HG02623 (cell line): ENCODE data around the gene TNFSF15.

Experiments
- ATAC-seq: cut with Tn5 transposase; IDR thresholded peaks from one replicate; pipeline ENCODE4 v1.9.1; 2021; ENCODE audit warnings: moderate library complexity; ENCODE audit not compliant: unreplicated experiment

The TNFSF15 gene

DNA sequence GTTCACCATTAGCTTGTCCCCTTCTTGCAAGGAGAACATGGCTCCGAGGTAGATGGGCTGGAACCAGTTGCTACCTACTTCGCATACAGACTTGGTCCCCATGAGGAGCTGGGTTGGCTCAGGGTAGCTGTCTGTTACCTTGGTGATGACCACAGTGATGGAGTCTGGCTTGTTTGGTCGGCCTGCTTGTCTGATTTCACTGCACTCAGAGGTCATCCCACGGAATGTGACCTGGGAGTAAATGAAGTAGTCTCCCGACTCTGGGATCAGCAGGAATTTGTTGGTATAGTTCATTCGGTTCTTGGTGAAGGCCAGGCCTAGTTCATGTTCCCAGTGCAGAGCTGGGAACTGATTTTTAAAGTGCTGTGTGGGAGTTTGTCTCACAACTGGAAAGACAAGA lies 15.3 kb downstream of the TNFSF15 start:
- no peak for ATAC-seq

DNA sequence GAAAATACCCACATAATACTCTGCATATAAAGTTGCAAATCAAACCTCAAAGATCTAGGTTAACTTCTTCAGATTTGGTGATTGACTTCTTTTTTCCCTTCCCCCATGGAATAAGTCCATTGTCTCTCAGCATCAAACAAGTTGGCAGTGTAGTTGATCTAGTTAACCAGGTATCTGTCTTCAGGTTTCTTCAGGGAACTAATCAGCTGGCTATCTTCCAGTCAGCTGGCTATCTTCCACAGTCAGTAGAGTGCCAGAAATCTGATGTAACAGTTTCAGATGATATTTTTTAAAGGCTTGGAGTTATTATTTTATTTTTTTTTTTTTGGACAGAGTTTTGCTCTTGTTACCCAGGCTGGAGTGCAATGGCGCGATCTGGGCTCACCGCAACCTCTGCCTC lies 16.8 kb downstream of the TNFSF15 start:
- no peak for ATAC-seq

DNA sequence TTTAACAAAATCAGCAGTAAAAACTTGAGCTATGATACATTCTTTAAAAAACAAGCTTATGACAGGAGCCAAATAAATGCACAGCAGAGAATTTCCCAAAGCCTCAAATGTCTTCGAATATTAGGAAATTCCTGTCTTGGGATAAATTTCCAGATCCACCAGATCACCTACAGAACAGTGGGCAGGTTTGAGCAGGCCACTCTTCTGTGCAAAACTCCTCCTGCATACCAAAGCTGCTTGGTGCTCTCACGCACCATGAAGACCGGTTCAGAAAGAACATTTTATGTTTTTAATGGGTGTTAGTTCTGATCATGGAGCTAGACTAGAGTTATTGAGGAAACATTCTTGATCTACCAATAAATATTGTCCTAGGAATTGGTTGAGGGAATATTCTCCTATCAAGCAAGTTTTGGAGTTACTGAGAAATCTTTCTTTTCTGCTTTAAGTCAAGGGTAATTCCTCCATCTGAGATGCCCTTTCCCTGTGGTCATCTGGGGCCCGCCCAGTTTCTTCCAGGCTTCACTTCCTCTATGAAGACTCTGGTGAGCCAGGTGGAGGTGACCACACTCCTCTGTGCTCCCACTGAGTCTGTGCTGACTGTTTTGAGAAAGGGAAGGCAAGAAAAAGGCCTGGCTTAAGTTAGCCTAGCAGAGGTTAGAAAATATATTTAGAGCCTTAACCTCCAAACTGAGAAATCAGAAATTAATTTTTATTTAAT lies 17.9 kb downstream of the TNFSF15 start:
- ATAC-seq = no peak

DNA sequence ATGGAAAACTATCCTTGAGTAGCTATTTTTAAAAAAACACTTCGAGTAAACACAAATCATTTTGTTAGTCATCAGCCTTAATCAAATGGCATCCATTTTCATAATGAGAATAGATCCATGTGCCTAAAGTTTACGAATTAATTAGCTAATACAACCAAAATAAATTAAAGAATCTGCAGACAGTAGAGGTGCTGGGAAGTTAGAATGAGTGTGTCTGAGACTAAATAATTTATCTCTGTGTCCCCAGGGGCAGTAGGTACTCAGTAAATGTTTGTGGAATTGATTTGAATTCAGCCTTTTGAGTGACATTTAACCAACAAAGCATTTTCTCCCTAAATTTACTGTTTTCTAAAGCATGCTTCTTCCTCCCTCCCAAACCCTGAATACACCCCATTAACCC lies 18.6 kb downstream of the TNFSF15 start:
- no peak for ATAC-seq

DNA sequence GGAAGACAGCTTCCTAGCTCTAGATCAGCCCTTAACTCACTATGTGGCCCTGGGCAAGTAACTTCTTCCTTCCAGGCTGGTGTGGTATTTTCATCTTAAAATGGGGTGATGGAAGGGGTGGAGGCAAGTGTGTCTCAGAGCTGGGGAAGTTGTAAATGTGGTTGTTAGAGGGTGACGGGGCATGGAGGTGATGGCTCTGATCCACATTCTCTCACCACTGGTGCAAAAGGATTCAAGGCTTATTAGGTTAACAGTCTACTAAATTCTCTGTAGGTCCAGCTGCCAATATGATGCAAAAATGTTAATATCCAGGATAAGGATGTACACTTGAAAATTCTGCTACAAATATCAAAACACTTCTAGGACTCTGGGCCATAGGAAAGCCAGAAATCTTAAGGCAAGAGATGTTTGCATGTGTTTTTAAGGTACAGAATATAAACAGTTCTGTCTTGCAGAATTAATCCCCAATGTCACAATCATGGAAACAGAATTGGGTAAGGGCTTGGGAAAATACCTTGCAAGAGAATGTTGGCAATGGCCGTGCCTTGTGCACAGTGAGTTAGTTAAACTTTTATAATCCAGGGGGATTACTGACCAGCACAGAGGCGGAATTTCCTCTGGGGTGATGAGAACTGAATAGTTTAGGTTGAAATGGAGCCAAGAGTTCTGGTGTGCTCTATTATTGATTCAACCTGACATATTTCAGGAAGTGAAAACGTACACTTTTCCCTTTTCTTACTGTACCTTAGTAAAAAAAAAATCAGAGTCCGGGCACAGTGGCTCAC lies 19.8 kb downstream of the TNFSF15 start:
- ATAC-seq = no peak

DNA sequence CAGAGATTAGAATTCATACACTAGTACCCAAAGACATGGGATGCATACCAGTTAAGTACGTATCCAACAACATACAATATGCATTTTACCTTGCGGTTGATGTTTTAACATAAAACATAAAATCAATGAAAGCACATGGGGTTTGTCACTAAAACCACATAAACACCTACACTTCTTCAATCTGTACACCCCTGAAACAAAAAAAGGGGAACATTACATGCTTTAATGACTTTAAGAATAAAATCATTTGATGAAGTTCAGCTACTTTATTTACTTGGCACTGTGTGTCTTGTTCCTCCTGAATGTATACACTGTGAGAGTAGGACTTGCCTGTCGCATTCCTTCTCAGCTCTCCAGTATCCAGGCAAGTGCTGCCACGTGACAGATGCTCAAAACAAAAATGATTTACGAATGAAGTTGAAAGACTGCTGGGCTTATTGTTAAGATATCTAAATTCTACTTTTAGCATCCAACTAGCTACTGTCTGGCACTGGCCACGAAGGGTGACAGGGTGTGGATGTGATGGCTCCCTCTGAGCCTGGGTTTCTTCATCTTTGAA lies 21.0 kb downstream of the TNFSF15 start:
- no peak for ATAC-seq

DNA sequence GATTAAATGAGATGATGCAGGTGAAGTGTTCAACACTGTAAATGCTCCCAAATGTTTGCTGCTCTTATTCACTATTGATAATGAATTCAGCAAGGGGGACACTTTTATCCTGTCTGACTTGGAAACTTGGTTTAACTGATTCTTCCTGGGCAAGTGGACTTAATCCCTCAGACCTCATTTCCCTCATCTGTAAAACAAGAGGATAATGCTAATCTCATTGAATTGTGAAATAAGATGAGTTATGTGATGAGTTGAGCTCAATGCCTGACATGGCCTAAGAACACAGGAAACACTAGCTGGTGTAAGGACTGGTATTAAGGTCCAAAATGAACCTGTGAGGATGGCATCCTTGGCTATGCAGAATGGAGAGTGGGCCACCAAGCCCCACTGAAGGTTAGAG lies 23.3 kb downstream of the TNFSF15 start:
- ATAC-seq = no peak

DNA sequence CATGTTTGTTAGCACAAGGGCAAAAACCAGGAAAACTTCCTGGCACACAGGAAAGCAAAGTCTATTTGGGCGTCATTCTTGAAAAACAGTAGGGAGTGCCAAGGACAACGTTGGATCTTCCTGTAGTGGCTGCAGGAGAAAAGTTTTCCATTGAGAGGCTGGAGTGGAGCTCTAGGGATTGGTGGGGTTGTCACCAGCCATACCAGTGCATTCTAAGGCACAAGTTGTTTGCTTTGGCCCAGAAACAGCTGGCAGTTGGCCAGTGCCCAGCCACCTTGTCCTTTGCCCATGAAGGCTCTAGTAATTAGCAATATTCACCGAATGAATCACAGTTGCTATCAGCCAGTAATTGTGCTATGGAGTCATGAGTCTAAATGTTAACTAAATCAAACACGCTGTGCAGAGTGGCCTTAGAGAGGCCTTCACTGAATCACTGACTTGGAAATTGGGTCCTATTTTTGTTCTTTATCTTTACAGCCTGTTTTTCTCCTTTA lies 26.4 kb downstream of the TNFSF15 start:
- no peak for ATAC-seq

DNA sequence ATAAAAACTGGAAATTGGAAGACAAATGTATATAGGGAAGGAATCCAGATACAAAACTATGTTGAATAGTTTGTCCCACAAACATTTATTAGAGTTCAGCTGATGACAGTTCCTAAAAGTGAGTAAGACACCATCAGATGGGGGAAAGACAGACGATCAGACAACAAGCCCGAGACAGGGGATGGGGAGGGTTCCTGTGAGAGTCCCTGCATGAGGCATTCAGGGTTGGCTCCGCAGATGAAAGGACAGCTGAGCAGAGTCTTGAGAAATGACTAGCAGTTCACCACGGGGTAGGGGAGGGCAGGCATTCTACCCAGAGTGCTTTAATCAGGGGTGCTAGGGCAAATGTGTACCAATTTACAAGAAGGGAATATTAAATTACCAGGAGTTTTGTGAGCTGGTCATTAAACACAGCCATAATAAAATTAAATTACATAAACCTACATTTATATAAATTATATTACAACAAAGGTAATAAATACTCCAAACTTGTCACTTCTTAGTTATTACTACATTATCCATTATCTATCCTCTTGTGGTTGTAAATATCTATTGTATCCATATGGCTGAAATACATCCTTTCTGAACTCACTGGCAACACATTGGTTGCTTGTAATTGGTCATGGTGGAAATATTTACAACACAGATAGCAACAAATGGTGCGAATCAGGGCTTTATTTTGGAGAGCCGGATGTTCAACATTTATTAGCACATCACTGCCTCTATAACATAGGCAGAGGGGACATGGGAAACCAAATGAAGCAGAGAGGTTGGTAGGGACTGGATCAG lies 27.8 kb downstream of the TNFSF15 start:
- ATAC-seq = no peak

DNA sequence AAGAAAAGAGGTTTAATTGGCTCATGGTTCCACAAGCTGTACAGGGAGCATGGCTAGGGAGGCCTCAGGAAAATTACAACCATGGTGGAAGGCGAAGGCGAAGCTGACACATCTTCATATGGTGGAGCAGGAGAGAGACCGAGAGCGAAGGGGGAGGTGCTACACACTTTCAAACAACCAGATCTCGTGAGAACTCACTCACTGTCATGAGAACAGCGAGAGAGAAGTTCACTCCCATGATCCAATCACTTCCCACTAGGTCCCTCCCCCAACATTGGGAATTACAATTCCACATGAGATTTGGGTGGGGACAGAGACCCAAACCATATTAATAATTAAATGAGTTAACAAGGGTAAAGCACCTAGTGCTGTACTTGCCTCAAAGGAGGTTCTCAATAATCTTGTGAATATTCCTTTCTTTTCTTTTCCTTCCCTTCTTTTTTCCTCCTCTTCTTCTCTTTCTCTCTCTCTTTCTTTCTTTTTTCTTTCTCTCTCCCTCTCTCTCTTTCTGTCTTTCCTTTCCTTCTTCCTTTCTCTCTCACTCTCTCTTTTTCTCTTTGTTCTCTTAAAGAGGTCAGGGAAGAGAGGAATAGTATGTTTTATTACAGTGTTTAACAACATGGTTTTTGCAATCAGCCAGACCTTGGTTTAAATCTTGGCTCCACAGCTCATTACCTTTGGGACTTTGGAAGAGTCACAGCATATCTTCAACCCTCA lies 29.0 kb downstream of the TNFSF15 start:
- ATAC-seq = no peak

DNA sequence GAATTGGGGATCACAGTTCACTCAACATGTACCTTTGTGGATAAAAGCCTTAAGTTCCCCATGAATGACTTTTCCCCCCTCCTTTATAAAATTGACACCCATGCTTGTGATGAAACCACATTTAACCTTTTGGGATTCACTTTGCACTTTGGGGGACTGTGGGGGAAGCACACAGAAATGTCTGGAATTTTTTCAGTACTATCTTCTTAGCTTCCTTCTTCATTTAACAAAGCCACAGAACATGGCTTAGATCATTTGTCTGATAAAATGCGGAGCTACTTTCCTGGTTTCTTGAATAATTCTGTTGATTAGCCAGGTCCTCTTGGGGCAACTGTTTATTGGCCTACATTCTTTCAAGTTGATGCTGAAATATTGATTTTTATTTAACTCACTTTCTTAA lies 29.9 kb downstream of the TNFSF15 start:
- no peak for ATAC-seq

DNA sequence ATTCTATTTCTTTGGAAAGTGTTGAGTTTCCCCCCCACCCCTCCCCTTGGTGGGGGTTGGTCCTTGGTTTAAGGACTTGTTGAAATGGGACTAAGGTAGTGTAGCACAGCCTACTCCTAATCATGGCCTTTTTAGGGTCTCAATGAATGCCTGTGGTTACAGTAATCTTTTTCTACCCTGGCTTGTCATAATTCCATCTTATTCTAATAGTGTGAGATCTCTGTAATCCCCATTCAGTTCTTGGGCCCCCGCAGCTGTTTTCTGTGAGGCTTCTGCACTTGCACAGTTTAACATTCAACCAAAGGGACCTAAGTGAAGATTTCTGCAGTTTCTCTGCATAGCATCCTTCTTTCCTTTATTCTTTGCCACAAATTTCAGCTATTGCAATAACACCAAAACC lies 30.7 kb downstream of the TNFSF15 start:
- no peak for ATAC-seq

DNA sequence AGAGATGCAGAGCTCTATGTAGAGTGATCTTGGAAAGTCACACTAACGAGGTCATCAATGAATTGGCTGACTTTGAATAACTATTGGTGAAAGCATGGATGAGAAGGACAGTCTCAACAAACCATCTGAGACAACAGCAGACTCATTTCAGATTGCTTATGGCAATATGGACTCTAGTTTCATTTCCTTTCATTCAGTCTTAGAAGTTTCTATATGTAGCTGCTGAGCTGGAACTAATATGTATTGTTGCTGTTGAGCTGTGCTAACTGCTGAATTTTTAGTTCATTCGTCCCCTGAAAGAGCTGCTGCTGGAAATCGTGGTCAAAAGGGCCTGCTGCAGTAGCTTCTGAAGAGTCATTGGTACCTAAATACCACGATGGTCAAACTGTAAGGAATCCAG lies 31.3 kb downstream of the TNFSF15 start:
- ATAC-seq = no peak

DNA sequence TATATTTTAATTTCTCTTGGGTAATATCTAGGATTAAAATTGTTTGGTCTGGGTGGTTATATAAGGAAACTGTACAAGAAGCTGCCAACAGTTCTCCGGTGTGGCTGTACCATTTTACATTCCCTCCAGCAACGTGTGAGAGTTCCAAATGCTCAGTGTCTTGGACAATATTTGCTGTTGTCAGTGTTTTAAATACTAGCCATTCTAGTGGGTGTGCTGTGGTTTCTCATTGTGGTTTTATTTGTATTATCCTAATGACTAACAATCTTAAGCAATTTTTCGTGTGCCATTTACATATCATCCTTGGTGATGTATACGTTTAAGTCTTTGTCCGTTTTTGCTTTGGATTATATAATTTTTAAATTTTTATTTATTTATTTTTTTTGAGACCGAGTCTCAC lies 34.0 kb downstream of the TNFSF15 start:
- ATAC-seq = no peak

DNA sequence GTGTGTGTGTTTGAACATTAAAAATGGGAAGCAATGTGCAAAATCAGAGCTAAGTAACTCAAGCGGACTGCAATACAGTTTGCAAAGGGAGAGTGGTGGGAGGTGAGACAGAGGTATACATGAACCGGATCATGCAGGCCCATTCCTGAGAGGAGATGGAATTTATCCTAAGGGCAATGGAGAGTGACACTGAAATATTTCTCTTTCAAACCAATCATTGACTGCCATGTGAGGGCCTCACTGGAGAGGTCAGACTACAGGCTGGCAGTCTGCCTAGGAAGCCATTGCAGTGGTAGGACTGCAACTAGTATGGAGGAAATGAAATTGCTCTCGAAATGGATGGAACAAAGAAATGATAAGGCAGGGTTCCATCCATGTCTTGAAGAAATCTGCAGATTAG lies 34.8 kb downstream of the TNFSF15 start:
- no peak for ATAC-seq

DNA sequence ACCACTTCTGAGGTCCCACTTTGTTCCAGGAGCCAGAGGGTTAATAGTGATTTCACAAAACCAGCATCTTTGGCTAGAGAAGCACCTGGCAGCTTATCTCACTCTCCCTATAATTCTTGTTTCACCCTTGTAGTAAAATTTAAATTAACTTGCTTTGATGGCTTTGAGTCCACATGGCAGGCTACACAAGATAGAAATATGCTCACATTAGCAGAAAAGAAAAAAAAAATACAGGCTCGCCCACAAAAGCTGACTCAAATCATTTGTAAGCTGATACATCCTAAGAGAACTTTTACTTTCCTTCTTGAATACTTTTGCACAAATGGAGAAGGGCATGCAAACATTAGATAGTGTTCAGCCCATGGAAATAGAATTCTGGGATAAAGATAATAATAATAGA lies 36.2 kb downstream of the TNFSF15 start:
- no peak for ATAC-seq

DNA sequence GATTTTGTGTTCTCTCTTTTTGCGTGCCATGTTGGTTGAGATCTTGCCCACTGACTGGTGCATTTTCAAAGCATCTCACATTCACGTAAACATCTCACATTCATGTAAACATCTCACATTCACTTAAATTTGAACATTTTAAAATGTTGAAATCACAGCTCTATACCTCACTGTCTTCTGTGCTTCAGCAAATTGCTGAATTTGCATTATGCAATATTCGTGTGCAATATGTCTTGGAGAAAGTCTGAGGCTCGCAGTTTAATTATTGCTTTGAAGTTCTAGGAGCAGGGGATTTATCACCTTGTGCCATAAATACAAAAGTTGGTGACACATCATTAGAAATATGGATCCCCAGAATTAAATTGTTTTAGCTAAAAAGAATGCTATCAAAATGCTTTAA lies 42.6 kb downstream of the TNFSF15 start:
- ATAC-seq = no peak

DNA sequence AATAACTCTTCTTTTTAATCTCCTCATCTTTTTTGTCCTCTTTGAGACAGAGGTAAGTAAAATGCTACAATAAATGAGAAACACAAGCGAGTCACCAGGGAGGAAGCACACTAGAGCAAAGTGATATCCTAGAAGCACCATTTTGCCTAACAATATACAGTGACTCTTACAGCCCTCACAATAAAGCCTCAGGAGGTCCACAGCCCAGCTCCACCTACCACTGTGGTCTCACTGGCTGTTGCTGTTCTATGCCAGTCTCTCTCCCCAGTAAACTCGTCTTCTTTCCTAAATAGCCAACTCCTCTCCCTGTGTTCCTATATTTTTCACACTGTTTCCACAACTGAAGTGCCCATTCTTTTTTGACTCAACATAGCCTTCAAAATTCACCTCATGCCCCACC lies 44.3 kb downstream of the TNFSF15 start:
- ATAC-seq = no peak

DNA sequence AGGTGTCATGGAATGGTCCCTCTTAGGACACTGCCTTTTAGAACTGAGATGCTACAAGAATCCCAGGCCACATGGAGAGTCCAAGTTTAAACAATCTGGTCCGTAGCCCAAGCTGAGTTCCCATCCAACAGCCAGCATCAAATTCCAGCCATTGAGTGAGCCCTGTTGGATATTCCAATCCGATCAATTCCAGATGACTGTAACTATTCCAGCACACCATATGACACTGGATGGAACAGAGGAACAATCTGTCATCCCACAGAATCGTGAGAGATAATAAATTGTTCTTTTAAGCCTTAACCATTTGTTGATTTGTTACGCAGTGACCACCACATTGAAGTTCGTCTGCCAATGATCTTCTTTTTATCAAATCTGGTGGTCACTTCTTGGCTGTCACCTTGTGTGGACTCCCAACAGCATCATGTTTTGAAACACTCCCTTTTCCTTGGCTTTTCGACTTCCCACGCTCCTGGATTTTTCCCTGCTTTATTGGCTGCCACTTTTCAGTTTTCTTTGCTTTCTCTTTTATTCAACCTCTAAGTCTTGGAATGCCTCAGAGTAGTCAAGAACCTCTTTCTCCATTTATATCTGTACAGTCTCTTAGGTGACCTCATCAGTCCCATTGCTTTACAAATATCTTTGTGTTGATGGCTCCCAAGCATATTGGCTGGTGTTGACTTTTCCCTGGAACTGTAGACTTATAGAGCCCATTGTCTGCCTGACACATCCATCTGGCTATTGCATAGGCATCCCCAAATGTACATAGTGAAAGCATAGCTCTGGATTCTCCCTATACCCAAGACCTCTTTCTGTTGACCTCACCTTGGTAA lies 46.1 kb downstream of the TNFSF15 start:
- ATAC-seq = no peak

DNA sequence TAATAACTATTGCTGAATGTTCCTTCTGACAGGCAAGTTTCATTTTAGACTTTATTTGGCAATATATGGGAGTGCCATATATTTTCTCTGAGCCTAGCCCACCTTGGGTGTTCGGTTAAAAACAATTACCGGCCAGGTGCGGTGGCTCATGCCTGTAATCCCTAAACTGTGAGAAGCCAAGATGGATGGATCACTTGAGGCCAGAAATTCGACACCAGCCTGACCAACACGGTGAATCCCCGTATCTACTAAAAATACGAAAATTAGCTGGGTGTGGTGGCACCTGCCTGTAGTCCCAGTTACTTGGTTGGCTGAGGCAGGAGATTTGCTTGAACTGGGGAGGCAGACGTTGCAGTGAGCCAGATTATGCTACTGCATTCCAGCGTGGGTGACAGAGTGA lies 47.9 kb downstream of the TNFSF15 start:
- no peak for ATAC-seq
